Effector CD4-positive, alpha-beta T cell (primary cell): ENCODE results near the gene ALOX5AP.

ENCODE experiments used
- DNase-seq: peaks from one replicate; pipeline ENCODE4 v3.0.0-alpha.2; 2020

The ALOX5AP gene

DNA sequence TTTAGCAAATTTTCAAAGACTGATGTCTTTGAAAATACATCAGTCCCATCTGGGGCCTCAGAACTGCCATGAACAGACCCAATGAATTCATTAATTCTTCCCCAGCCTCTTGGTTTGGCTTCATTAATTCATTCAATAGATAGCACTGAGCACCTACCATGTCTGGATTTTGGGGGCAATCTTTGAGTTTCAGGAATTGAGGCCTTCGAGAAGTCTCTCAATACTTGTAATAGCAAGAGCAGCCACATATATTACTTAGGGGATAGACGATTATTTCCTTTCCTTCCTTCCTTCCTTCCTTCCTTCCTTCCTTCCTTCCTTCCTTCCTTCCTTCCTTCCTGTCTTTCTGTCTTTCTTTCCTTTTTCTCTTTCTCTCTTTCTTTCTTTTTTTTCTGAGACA, 64.8 kb downstream of the ALOX5AP start:
- DNase-seq, result no peak

DNA sequence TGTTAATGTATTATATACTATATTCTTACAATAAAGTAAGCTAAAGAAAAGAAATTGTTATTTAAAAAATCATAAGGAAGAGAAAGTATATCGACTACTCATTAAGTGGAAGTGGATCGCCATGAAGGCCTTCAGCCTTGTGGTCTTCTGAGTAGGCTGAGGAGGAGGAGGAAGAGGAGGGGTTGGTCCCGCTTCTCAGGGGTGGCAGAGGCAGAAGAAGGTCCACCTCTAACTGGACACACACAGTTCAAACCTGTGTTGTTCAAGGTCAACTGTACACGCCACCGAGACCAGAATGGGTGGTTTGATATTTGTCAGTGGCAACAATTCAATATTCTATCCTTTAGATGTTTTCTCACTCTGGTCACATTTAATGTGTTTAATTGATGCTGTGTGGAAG, 67.2 kb downstream of the ALOX5AP start:
- DNase-seq, result no peak

DNA sequence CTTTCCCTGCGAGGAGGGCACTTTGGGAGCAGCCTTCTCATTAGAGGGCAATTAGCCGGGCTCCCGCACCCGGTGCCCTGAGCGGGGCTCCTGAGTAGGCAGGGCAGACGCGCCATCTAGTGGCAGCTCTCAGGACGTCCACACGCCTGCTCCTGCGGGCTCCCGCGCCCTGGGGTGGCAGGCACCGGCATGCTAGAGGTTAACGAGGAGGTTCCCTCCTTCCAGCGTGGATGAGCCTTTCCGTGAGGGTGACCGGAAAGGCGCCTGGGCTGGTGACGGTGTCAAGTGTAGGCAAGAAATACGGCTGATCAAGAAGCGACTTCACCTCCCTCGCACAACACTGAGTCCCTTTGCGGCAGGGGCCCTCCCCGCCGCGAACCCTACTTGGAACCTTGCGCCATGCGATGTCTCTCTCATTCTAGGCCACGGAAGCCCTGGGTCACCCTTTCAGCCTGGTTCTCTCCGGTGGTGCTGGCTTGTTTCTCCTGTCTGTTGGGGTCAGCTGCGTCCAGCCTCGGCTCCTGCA, 67.7 kb downstream of the ALOX5AP start:
- DNase-seq, result peak; percentile 69

DNA sequence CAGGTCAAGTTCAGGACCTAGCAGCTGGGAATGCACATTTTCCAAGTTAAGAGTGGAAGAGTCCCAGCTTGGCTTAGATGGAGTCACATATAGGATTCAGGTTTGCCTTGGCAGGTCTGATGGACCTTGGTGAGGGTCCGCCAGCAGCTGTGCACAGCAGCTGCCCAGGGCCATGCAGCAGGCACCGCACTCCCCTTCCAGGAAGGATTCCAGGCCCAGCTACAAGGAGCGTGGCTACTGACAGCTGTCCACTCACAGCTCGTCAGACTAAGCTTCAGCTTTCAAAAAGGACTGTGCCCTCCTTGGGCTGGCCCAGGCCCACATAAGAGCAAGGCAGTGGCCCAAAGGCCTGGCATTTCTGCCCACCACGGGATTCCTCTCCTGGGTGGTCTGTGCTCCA, 68.4 kb downstream of the ALOX5AP start:
- no peak for DNase-seq

DNA sequence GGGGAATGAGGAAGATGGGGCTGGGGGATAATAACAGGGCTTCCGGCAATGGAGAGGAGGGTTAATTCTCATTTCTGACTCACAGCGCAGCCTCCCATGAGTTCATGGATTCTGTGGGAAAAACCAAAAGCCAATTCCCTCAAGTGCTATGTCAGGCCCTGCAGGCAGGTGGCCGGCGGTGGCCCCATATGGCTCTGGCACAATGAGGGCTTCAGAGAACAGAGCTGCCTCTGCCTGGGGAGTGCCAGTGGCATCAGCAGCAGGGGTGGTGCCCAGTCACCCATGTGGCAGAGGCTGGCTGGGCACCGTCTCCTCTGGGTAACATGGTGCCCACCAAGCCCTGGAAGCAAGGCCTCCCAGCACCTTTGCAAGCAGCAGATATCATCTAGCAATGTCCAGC, 69.1 kb downstream of the ALOX5AP start:
- no peak for DNase-seq

DNA sequence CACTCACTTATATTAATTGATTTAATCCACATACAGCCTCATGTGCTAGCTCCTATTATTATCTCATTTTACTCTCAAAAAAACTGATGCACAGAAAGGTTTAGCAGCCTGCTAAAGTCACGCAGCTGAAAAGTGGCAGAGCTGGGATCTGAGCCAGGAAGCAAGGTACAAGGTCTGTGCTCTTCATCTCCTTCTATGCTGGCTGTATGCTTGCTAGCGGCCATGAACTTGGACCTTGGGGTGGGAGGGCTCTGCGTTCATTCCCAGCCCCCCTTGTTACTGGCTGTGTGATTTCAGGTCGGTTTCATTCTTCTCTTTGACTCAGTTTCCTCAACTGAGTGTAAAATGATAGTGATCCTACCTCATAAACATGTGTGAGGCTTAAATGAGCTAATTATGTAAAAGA, 69.8 kb downstream of the ALOX5AP start:
- no peak for DNase-seq

DNA sequence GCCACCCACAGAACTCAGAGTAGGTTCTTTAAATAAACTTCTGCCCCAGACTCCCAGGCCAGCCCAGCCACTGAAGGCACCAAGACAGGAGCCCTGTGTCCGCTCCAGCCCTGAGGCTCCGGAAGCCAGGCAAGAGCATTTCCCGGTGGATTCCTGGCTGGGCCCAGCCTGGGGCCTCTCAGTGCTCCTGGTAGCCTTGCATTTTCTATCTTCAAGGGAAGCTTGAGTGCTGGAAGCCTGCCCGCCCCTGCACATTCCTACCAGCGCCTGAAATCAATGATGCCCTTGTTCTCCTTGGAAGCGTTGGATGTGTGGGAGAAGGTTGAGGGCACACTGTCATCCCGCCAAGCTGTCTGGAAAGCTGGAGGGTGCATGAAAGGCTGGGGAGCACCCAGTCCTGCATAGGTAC, 70.3 kb downstream of the ALOX5AP start:
- no peak for DNase-seq

DNA sequence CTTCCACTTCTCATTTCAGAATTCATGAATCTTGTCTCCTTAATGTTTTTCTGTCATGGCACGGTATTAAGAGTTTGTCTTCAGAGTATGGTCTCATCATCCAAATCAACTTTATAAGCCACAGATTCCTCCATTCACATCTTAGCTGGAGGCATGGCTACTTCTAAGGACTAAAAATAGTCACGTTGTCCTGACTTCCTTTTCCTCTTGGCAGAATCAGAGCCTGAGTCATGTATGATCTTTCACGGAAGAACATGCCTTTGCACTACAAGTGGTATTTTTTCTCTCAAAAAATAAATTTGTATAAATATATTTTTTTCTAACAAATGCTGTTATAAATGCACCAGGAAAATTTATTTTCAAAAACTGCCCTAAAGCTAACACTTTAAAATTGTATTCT, 71.4 kb downstream of the ALOX5AP start:
- no peak for DNase-seq

DNA sequence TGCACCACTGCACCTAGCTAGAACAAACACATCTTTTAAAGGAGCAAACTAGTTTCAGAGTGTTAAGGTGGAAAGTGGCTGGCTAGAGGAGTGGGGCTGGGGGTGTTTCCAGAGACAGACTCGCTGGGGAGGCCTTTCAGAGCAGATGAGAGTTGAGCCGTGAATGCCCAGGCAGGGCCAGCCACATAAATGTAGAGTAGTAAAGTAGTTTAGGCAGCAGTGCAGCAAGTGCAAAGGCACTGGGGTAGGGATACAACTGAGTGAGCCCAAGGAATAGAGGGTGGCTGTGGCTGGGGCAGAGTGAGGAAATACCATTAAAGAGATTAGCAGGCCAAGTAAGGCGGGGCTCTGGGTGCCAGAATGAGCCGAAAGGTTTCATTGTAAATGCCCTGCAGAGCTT, 72.0 kb downstream of the ALOX5AP start:
- DNase-seq, result no peak

DNA sequence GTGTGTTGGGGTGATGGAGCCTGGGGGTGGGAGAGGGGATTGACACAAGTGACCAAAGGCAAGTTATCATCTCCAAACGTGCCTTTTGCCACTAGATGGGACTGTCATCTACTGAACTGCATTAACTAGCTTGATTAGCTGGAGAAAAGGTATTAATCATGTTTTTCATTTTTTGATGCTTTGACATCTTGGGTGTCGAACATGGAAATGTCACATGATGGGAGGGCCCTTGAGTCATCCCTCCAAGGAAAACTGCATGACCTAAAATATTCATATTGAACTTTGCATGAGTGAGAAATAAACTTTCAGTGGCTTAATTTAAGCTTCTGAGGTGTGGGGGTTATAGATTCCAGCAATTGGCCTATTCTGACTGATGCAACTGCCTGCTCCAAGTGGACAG, 73.3 kb downstream of the ALOX5AP start:
- no peak for DNase-seq

DNA sequence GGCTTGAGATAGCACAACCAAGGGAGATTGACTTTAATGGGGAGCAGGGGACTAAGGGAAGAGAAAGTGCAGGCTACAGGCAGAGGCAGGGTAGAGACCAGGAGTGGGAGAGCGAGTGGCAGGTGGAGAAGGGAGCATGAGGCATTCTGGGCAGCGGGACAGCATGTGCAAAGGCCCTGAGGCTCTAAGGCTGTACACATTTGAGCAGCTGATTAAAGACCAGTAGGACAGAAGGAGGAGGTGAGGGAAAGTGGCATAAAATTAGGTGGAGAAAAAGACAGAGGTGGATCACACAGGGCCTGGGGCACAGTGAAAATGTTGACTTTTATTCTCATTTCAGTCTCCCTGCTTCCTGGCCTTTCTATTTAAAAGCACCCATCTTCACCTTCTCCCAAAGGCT, 74.4 kb downstream of the ALOX5AP start:
- DNase-seq, result no peak

DNA sequence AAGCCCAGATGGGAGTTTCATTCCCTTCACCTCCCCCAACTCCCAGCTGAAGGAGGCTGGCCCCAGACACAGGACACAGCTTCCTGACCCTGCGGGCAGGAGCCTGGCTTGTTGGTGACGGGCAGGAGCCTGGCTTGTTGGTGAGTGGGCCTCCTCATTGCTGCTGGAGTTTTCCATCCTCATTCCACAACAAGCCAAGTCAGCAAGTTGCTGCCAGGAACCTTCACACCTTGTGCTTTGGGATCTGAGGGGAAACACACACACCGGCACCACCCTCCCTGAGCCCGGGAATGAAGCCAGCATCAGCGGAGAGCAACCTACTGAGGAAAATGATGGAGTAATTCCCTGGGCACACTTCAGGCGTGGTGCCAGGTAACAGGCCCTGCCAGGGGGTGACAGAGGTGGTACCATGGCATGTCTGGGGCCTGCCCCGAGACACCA, 74.9 kb downstream of the ALOX5AP start:
- DNase-seq, result no peak

DNA sequence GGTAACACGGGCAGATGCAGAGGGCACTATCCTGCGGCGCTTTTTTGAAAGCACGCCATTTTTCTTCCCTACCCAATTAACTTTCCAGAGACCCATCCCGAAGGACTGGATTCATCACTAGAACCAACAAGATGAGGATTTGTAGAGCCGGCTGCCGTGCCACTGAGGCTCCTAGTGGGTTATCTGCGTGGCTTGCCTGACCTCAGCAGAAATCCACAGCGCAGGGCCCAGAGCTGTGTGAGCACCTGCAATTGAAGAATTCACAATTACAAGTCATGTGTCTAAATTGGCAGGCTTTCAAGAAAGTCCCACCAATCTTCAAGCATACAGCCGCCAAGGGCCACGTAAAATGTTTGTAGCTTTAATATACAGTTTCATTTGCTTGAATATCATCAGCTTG, 75.5 kb downstream of the ALOX5AP start:
- DNase-seq, result no peak
